ENCODE results near the gene ACTN2.

The ACTN2 gene

GRCh38 chr1:236759252-236759859 lies 73.1 kb downstream of the ACTN2 start:
- peak; percentile 61 for DNase-seq (ENCODE audit: low read depth)
- TF ChIP-seq CTCF (conservative IDR thresholded peaks at IDR 0.05; ENCODE audit: control insufficient read depth, insufficient read depth, low read depth, low read length): peak; percentile 78
- no peak overlapping the region for H3K4me3 ChIP-seq (ENCODE audit: control insufficient read depth, low read depth, low read length)

GRCh38 chr1:236760480-236760879 lies 74.2 kb downstream of the ACTN2 start:
- TF ChIP-seq CTCF (conservative IDR thresholded peaks at IDR 0.05; ENCODE audit: control insufficient read depth, insufficient read depth, low read depth, low read length): no peak
- no peak overlapping the region for H3K4me3 ChIP-seq (ENCODE audit: control insufficient read depth, low read depth, low read length)

GRCh38 chr1:236760986-236761385 lies 74.7 kb downstream of the ACTN2 start:
- no peak overlapping the region for H3K4me3 ChIP-seq (ENCODE audit: control insufficient read depth, low read depth, low read length)
- DNase-seq (ENCODE audit: low read depth): no peak
- no peak for TF ChIP-seq CTCF (conservative IDR thresholded peaks at IDR 0.05; ENCODE audit: control insufficient read depth, insufficient read depth, low read depth, low read length)

More at GRCh38 chr1:236760480-236760879, 74.2 kb downstream of the ACTN2 start:
- no peak for DNase-seq (ENCODE audit: low read depth)

- no peak overlapping the region for H3K4me3 ChIP-seq (ENCODE audit: control insufficient read depth, low read depth, low read length)
- no peak for DNase-seq (ENCODE audit: low read depth)
- TF ChIP-seq CTCF (conservative IDR thresholded peaks at IDR 0.05; ENCODE audit: control insufficient read depth, insufficient read depth, low read depth, low read length): no peak
These were observed 75.3 kb downstream of the ACTN2 start for GRCh38 chr1:236761397-236762132.

- DNase-seq (ENCODE audit: low read depth): peak; percentile 12
These were observed 76.1 kb downstream of the ACTN2 start for GRCh38 chr1:236762410-236762809.

GRCh38 chr1:236765831-236766230 lies 79.5 kb downstream of the ACTN2 start:
- no peak overlapping the region for H3K4me3 ChIP-seq (ENCODE audit: control insufficient read depth, low read depth, low read length)
- TF ChIP-seq CTCF (conservative IDR thresholded peaks at IDR 0.05; ENCODE audit: control insufficient read depth, insufficient read depth, low read depth, low read length): no peak
- no peak for DNase-seq (ENCODE audit: low read depth)

More at GRCh38 chr1:236762410-236762809, 76.1 kb downstream of the ACTN2 start:
- TF ChIP-seq CTCF (conservative IDR thresholded peaks at IDR 0.05; ENCODE audit: control insufficient read depth, insufficient read depth, low read depth, low read length): no peak
- no peak overlapping the region for H3K4me3 ChIP-seq (ENCODE audit: control insufficient read depth, low read depth, low read length)
